Lower lobe of right lung (tissue), 2 donors: ENCODE results near the gene NOSIP. TPM values are rescaled to one million over a fixed set of nuclear protein-coding genes. Genes with fewer than 3 reads are reported as not detected.
A peak's percentile ranks its signal among the peaks of the same experiment; 100 is the strongest.

Experiments
- ATAC-seq, 2 donors: fragments of 200-7000 bp; cut with Tn5 transposase; one replicate each; pipeline ENCODE4 v1.9.1; 2020 to 2022; ENCODE audit warnings: mild to moderate bottlenecking in 2 of 2, moderate library complexity in 2 of 2
- DNase-seq: peaks from one replicate; pipeline ENCODE4 v3.0.0-alpha.2; 2020
- H3K27ac ChIP-seq: fragments of 200-600 bp; one replicate; pipeline ENCODE4 v1.8.0; 2022
- H3K27me3 ChIP-seq: fragments of 200-600 bp; one replicate; pipeline ENCODE4 v1.8.0; 2022; ENCODE audit warnings: low read depth
- H3K36me3 ChIP-seq: fragments of 200-600 bp; one replicate; pipeline ENCODE4 v1.8.0; 2022; ENCODE audit warnings: mild to moderate bottlenecking
- H3K4me1 ChIP-seq: fragments of 200-600 bp; one replicate; pipeline ENCODE4 v1.8.0; 2022
- H3K4me3 ChIP-seq: fragments of 200-600 bp; one replicate; pipeline ENCODE4 v1.8.0; 2022; ENCODE audit warnings: mild to moderate bottlenecking
- H3K9me3 ChIP-seq: fragments of 200-600 bp; one replicate; pipeline ENCODE4 v1.8.0; 2022
- CTCF ChIP-seq: fragments of 200-600 bp; IDR thresholded peaks from one replicate; pipeline ENCODE4 v1.8.0; 2022; ENCODE audit warnings: antibody characterized with exemption, mild to moderate bottlenecking
- intact Hi-C: fragments of 100-400 bp; cut with DNase I; formaldehyde crosslinking; loops from one replicate; pipeline ENCODE4 v1.11.0; 2022
- total RNA-seq: library from RNA; stranded (reverse); fragmentation: NEBNext Ultra II Directional; extraction: Animal tissue kit (Norgen Biotek cat#: 25700); gene quantifications from one replicate; pipeline ENCODE4 v1.2.1, GENCODE V29; 2021
- donor health status: DM: no; HTN: yes; CAD: no; lungs with severe emphysema.

NOSIP gene
- total RNA-seq, 1 donor from 2014 or later: 47.2 TPM

- no peaks in the 10 kb centered on the region for H3K9me3 ChIP-seq
Measured at GRCh38 chr19:49574206-49574755, 6.1 kb downstream of the NOSIP start.

GRCh38 chr19:49573425-49573824, 6.9 kb downstream of the NOSIP start:
- no peaks in the 10 kb centered on the region for H3K9me3 ChIP-seq
- no peaks in the 10 kb centered on the region for H3K27me3 ChIP-seq
- peaks cover 34% of the 10 kb centered on the region for H3K36me3 ChIP-seq
- TF ChIP-seq CTCF: no peak
- ATAC-seq: no peak
- peaks cover 15% of the 10 kb centered on the region for H3K4me1 ChIP-seq
- no peak overlapping the region for H3K4me3 ChIP-seq
- H3K27ac ChIP-seq: no peak overlapping the region
- intact Hi-C loops: no loop called here
- DNase-seq: no peak

More at GRCh38 chr19:49574206-49574755, 6.1 kb downstream of the NOSIP start:
- Histone ChIP-seq H3K27me3 (no peaks in the 10 kb centered on the region), H3K27ac (no peak overlapping the region), H3K4me3 (no peak overlapping the region), H3K36me3 (peaks cover 34% of the 10 kb centered on the region), H3K4me1 (peaks cover 22% of the 10 kb centered on the region)
- intact Hi-C loops: no loop called here
- ATAC-seq (no peak), DNase-seq (no peak)
- TF ChIP-seq CTCF: no peak

GRCh38 chr19:49573009-49573408, 7.3 kb downstream of the NOSIP start:
- no peak overlapping the region for H3K4me3 ChIP-seq
- no peak for TF ChIP-seq CTCF
- H3K27ac ChIP-seq: no peak overlapping the region
- H3K36me3 ChIP-seq: peaks cover 34% of the 10 kb centered on the region
- DNase-seq (no peak), ATAC-seq (no peak)
- no peaks in the 10 kb centered on the region for H3K9me3 ChIP-seq
- no peaks in the 10 kb centered on the region for H3K27me3 ChIP-seq
- H3K4me1 ChIP-seq: peaks cover 18% of the 10 kb centered on the region
- intact Hi-C loops: no loop called here

GRCh38 chr19:49570997-49571676, 9.2 kb downstream of the NOSIP start:
- intact Hi-C loops: no loop called here
- ATAC-seq: no peak

GRCh38 chr19:49570138-49570856, 10.1 kb downstream of the NOSIP start:
- intact Hi-C loops: no loop called here
- no peak for DNase-seq

More at GRCh38 chr19:49570997-49571676, 9.2 kb downstream of the NOSIP start:
- no peak for TF ChIP-seq CTCF
- no peaks in the 10 kb centered on the region for H3K27me3 ChIP-seq
- no peaks in the 10 kb centered on the region for H3K9me3 ChIP-seq
- DNase-seq: no peak
- H3K4me3 ChIP-seq: no peak overlapping the region
- no peak overlapping the region for H3K27ac ChIP-seq
- peaks cover 26% of the 10 kb centered on the region for H3K4me1 ChIP-seq
- peaks cover 26% of the 10 kb centered on the region for H3K36me3 ChIP-seq

More at GRCh38 chr19:49570138-49570856, 10.1 kb downstream of the NOSIP start:
- no peak overlapping the region for H3K27ac ChIP-seq
- H3K9me3 ChIP-seq: no peaks in the 10 kb centered on the region
- peak; percentile 83 to 90 for ATAC-seq
- H3K27me3 ChIP-seq: no peaks in the 10 kb centered on the region
- TF ChIP-seq CTCF: peak; percentile 97
- peaks cover 18% of the 10 kb centered on the region for H3K36me3 ChIP-seq
- no peak overlapping the region for H3K4me3 ChIP-seq
- peaks cover 31% of the 10 kb centered on the region for H3K4me1 ChIP-seq
